Stimulated activated CD4-positive, alpha-beta T cell treated with anti-CD3 and anti-CD28 coated beads, Interleukin-1b, Interleukin-23, amount 100 ng/mL, for 4 hours (primary cell): Measurements from ENCODE around the gene TGFBR2.
A peak's percentile ranks its signal among the peaks of the same experiment; 100 is the strongest.

Source experiments
- DNase-seq, 2 donors: peaks; one replicate each; pipeline ENCODE4 v3.0.0-alpha.2; 2020; ENCODE audit warnings: low read depth in 2 of 2

Gene TGFBR2

GRCh38 chr3:30692498-30693130, 86.2 kb downstream of the TGFBR2 start:
- no peak for DNase-seq

- DNase-seq, result peak in 1 of 2 donors; percentile 45
Measured at GRCh38 chr3:30693470-30694120, 87.2 kb downstream of the TGFBR2 start.

GRCh38 chr3:30694148-30694547, 87.7 kb downstream of the TGFBR2 start:
- no peak for DNase-seq

GRCh38 chr3:30694668-30695067, 88.3 kb downstream of the TGFBR2 start:
- DNase-seq, result no peak

GRCh38 chr3:30695302-30696061, 89.1 kb downstream of the TGFBR2 start:
- no peak for DNase-seq

GRCh38 chr3:30696403-30696819, 90.0 kb downstream of the TGFBR2 start:
- no peak for DNase-seq

GRCh38 chr3:30696896-30697295, 90.5 kb downstream of the TGFBR2 start:
- DNase-seq, result no peak

GRCh38 chr3:30698549-30698948, 92.1 kb downstream of the TGFBR2 start:
- no peak for DNase-seq

- DNase-seq, result no peak
Measured at GRCh38 chr3:30699927-30700326, 93.5 kb downstream of the TGFBR2 start.

GRCh38 chr3:30700702-30701321, 94.4 kb downstream of the TGFBR2 start:
- no peak for DNase-seq

GRCh38 chr3:30702038-30702827, 95.8 kb downstream of the TGFBR2 start:
- DNase-seq, result no peak

GRCh38 chr3:30702828-30703397, 96.5 kb downstream of the TGFBR2 start:
- DNase-seq, result no peak

- no peak for DNase-seq
Measured at GRCh38 chr3:30704931-30705890, 98.8 kb downstream of the TGFBR2 start.

- no peak for DNase-seq
Measured at GRCh38 chr3:30707825-30708224, 101.4 kb downstream of the TGFBR2 start.

- DNase-seq, result no peak
Measured at GRCh38 chr3:30708472-30708871, 102.1 kb downstream of the TGFBR2 start.

GRCh38 chr3:30710017-30710416, 103.6 kb downstream of the TGFBR2 start:
- DNase-seq, result no peak

GRCh38 chr3:30711151-30711550, 104.8 kb downstream of the TGFBR2 start:
- no peak for DNase-seq

- no peak for DNase-seq
Measured at GRCh38 chr3:30711867-30712266, 105.5 kb downstream of the TGFBR2 start.

GRCh38 chr3:30712991-30713390, 106.6 kb downstream of the TGFBR2 start:
- no peak for DNase-seq

- no peak for DNase-seq
Measured at GRCh38 chr3:30713885-30714503, 107.6 kb downstream of the TGFBR2 start.
